NB4 (cell line): ENCODE data around the gene LCNL1.

ENCODE experiments used
- POLR2A ChIP-seq: IDR thresholded peaks from 2 replicates; pipeline ENCODE4 v1.6.1; 2011; ENCODE audit warnings: mild to moderate bottlenecking; ENCODE audit not compliant: insufficient read length; ENCODE audit errors: extremely low read depth
- TF ChIP-seq, protein P1 (sequence below): IDR thresholded peaks from one replicate; pipeline ENCODE4 v1.5.1; 2012; ENCODE audit warnings: low read depth, low read length

DNA sequence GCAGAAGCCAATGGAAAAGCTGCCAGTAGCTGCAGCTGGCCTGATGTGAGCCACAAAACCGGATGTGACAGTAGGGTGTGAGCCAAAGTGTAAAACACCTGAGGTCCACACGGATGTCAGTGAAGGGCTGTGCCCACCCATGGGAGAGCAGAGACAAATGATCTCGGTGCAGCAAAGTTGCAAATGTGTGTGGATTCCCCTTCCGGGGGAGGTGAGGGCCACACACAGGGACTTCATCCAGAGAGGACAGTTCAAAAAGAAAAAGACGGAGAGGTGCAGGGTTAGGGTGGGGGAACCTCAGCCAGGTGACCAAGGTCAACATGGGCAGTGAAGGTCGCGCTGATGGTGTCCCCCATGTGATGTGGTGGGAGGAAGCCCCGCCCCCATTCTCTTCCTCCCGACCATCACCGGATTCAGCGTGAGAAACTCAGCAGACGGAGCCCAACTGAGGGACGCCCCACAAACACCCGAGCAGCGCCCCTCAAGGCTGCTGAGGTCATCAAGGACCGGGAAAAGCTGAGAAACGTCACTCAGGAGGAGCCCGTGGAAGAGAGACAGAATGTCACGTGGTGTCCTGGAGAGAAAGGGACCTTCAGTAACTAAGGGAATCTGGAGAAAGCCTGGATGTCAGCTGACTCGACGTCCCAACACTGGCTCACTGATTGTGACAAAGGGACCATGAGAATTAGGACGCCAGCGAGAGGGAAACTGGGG lies 16.9 kb upstream of the LCNL1 start:
- TF ChIP-seq POLR2A: no peak
- TF ChIP-seq, protein P1, sequence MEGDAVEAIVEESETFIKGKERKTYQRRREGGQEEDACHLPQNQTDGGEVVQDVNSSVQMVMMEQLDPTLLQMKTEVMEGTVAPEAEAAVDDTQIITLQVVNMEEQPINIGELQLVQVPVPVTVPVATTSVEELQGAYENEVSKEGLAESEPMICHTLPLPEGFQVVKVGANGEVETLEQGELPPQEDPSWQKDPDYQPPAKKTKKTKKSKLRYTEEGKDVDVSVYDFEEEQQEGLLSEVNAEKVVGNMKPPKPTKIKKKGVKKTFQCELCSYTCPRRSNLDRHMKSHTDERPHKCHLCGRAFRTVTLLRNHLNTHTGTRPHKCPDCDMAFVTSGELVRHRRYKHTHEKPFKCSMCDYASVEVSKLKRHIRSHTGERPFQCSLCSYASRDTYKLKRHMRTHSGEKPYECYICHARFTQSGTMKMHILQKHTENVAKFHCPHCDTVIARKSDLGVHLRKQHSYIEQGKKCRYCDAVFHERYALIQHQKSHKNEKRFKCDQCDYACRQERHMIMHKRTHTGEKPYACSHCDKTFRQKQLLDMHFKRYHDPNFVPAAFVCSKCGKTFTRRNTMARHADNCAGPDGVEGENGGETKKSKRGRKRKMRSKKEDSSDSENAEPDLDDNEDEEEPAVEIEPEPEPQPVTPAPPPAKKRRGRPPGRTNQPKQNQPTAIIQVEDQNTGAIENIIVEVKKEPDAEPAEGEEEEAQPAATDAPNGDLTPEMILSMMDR: no peak
